ENCODE results near the gene WIPF2. TPM values are rescaled to one million over a fixed set of nuclear protein-coding genes. Genes with fewer than 3 reads are reported as not detected.

Gene WIPF2
- total RNA-seq, 1 experiment from 2014 or later, result 30.4 TPM

DNA sequence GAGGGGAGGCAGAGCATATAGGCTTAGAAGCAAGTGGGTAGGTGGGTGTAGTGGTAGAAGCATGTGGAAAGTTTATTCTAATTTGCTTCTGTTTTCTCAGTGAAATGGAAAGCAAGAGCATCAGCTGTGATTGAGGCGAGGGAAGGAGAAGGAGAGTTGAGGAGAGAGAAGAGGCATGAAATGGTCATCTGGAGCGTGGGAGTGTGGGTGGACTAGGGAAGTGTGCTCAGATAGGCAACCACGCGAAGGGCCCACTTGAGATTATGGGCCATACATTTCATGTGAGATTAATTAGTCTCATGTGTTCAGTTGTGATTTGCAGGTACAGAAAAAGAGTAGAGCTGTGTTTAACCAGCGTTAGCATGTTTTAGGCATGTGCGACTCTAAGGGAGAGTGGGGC lies 47.8 kb downstream of the WIPF2 start:
- RAD21 ChIA-PET (ENCODE audit: low non-redundant PET in 1 of 2, low total read pairs in 2 of 2, uncharacterized antibody in 2 of 2, unreplicated experiment in 2 of 2), result no interaction called here
- Histone ChIP-seq H3K27me3 (ENCODE audit: insufficient read depth, low read length) (no peaks in the 10 kb centered on the region), H3K79me2 (ENCODE audit: insufficient read depth, low read length) (peaks cover 4% of the 10 kb centered on the region; the same call in 1 of the 2 replicates), H3K4me3 (replicated peaks in 1 of 2; ENCODE audit: low read depth in 1 of 2, low read length in 2 of 2) (no peak overlapping the region), H3K36me3 (ENCODE audit: control insufficient read depth in 1 of 2, insufficient read depth in 2 of 2, low read length in 2 of 2) (peaks cover 24 to 28% of the 10 kb centered on the region in 2 experiments; a peak in 3 of 4 replicates), H3K9me2 (ENCODE audit: insufficient read depth) (no peaks in the 10 kb centered on the region), H3K4me1 (ENCODE audit: control insufficient read depth in 1 of 2, insufficient read depth in 2 of 2, low read length in 2 of 2) (0 out of 4 replicates have a peak, but pooled peaks cover 0 to 5% of the 10 kb centered on the region in 2 experiments), H3K4me2 (ENCODE audit: low read length) (no peak overlapping the region), H3K9ac (ENCODE audit: low read length) (no peak overlapping the region), H3K27ac (ENCODE audit: low read depth, low read length) (no peak overlapping the region), H2AFZ (ENCODE audit: low read depth, low read length, poor library complexity, severe bottlenecking) (no peak overlapping the region), H3K9me3 (ENCODE audit: control insufficient read depth in 1 of 2, insufficient read depth in 1 of 2, low read depth in 1 of 2, low read length in 2 of 2) (no peaks in the 10 kb centered on the region), H4K20me1 (ENCODE audit: insufficient read depth) (no peaks in the 10 kb centered on the region)
- no peak for TF ChIP-seq TCF7L2 (IDR thresholded peaks at IDR 0.05; ENCODE audit: borderline replicate concordance, extremely low read depth, insufficient read depth, insufficient read length)
- DNase-seq (ENCODE audit: low read depth, low spot score) (no peak), ATAC-seq (no peak)
- POLR2A ChIA-PET, result no interaction called here
- intact Hi-C loops (cut with micrococcal nuclease), result no loop called here
- CTCF ChIA-PET, result no interaction called here
- BruUV-seq (replicated peaks), result no TSS peak

DNA sequence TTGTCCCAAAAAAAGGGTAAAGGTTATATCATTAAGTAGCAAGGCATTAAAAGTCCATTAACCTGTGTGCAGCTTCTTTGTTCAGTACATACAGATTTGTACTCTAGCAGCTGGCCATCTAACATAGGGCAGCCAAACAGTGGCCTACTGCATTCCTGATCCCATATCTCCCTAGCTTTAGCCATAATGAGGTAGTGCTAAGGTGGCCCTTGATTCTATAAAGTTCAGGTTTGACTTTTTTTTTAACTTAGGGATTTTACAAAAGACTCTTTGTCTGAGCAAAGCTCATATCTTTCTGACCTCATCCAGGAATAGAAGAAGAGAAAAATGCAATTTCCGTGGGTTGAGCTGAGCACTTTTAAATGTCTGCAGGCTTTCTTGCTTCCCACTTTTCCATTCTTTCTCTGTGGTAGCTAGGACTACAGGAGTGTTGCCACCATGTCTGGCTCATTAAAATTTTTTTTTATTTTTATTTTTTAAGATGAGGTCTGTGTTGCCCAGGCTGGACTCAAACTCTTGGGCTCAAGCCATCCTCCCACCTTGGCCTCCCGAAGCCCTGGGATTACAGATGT lies 49.1 kb downstream of the WIPF2 start:
- Histone ChIP-seq H3K9me2 (ENCODE audit: insufficient read depth) (no peaks in the 10 kb centered on the region), H3K36me3 (ENCODE audit: control insufficient read depth in 1 of 2, insufficient read depth in 2 of 2, low read length in 2 of 2) (peaks cover 20 to 21% of the 10 kb centered on the region in 2 experiments; a peak in 3 of 4 replicates), H3K27me3 (ENCODE audit: insufficient read depth, low read length) (no peaks in the 10 kb centered on the region), H3K4me1 (ENCODE audit: control insufficient read depth in 1 of 2, insufficient read depth in 2 of 2, low read length in 2 of 2) (0 out of 4 replicates have a peak, but pooled peaks cover 0 to 5% of the 10 kb centered on the region in 2 experiments), H3K4me2 (ENCODE audit: low read length) (no peak overlapping the region), H3K4me3 (replicated peaks in 1 of 2; ENCODE audit: low read depth in 1 of 2, low read length in 2 of 2) (no peak overlapping the region), H3K9ac (ENCODE audit: low read length) (no peak overlapping the region), H4K20me1 (ENCODE audit: insufficient read depth) (no peaks in the 10 kb centered on the region), H3K27ac (ENCODE audit: low read depth, low read length) (no peak overlapping the region), H2AFZ (ENCODE audit: low read depth, low read length, poor library complexity, severe bottlenecking) (no peak overlapping the region), H3K9me3 (ENCODE audit: control insufficient read depth in 1 of 2, insufficient read depth in 1 of 2, low read depth in 1 of 2, low read length in 2 of 2) (no peaks in the 10 kb centered on the region), H3K79me2 (ENCODE audit: insufficient read depth, low read length) (no peaks in the 10 kb centered on the region)
- CTCF ChIA-PET, result no interaction called here
- DNase-seq (ENCODE audit: low read depth, low spot score) (no peak), ATAC-seq (no peak)
- TF ChIP-seq, protein P1, sequence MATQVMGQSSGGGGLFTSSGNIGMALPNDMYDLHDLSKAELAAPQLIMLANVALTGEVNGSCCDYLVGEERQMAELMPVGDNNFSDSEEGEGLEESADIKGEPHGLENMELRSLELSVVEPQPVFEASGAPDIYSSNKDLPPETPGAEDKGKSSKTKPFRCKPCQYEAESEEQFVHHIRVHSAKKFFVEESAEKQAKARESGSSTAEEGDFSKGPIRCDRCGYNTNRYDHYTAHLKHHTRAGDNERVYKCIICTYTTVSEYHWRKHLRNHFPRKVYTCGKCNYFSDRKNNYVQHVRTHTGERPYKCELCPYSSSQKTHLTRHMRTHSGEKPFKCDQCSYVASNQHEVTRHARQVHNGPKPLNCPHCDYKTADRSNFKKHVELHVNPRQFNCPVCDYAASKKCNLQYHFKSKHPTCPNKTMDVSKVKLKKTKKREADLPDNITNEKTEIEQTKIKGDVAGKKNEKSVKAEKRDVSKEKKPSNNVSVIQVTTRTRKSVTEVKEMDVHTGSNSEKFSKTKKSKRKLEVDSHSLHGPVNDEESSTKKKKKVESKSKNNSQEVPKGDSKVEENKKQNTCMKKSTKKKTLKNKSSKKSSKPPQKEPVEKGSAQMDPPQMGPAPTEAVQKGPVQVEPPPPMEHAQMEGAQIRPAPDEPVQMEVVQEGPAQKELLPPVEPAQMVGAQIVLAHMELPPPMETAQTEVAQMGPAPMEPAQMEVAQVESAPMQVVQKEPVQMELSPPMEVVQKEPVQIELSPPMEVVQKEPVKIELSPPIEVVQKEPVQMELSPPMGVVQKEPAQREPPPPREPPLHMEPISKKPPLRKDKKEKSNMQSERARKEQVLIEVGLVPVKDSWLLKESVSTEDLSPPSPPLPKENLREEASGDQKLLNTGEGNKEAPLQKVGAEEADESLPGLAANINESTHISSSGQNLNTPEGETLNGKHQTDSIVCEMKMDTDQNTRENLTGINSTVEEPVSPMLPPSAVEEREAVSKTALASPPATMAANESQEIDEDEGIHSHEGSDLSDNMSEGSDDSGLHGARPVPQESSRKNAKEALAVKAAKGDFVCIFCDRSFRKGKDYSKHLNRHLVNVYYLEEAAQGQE (IDR thresholded peaks at IDR 0.05; ENCODE audit: low read depth), result no peak
- TF ChIP-seq POLR2AphosphoS5 (IDR thresholded peaks at IDR 0.05; ENCODE audit: low read depth, low read length) (no peak), CBX3 (IDR thresholded peaks at IDR 0.05; ENCODE audit: low read depth) (no peak), FOSL1 (IDR thresholded peaks at IDR 0.05; ENCODE audit: low read depth) (no peak), EZH2phosphoT487 (IDR thresholded peaks at IDR 0.05; ENCODE audit: borderline replicate concordance) (no peak)
- POLR2A ChIA-PET, result no interaction called here
- intact Hi-C loops (cut with micrococcal nuclease), result no loop called here
- BruUV-seq (replicated peaks), result no TSS peak
- RAD21 ChIA-PET (ENCODE audit: low non-redundant PET in 1 of 2, low total read pairs in 2 of 2, uncharacterized antibody in 2 of 2, unreplicated experiment in 2 of 2), result no interaction called here

Data from HCT116 (cell line).